H9 (cell line): ENCODE results near the gene PGAM1. TPM values are rescaled to one million over a fixed set of nuclear protein-coding genes. Genes with fewer than 3 reads are reported as not detected.

Experiments
- DNase-seq: peaks from one replicate; pipeline ENCODE4 v3.0.0-alpha.2; 2017
- H2AFZ ChIP-seq: one replicate; pipeline ENCODE4 v1.6.1; 2013; ENCODE audit warnings: mild to moderate bottlenecking, low read length, control low read depth, moderate library complexity
- H2AK5ac ChIP-seq: 2 replicates; pipeline ENCODE4 v1.6.1; 2013; ENCODE audit warnings: low read length, control low read depth, mixed read lengths; ENCODE audit not compliant: insufficient read length
- H2BK120ac ChIP-seq: one replicate; pipeline ENCODE4 v1.6.1; 2013; ENCODE audit warnings: low read depth, mild to moderate bottlenecking, low read length, control low read depth, inconsistent platforms; ENCODE audit not compliant: poor library complexity, severe bottlenecking
- H2BK12ac ChIP-seq: 2 replicates; pipeline ENCODE4 v1.6.1; 2013; ENCODE audit warnings: low read length, control low read depth, mixed read lengths, low read depth; ENCODE audit not compliant: insufficient read length
- H2BK15ac ChIP-seq: 2 replicates; pipeline ENCODE4 v1.6.1; 2013; ENCODE audit warnings: low read depth, low read length, control low read depth
- H2BK20ac ChIP-seq: one replicate; pipeline ENCODE4 v1.6.1; 2013; ENCODE audit warnings: low read depth, mild to moderate bottlenecking, low read length, control low read depth, inconsistent platforms; ENCODE audit not compliant: poor library complexity, severe bottlenecking
- H2BK5ac ChIP-seq: 2 replicates; pipeline ENCODE4 v1.6.1; 2013; ENCODE audit warnings: low read length, control low read depth, mixed read lengths; ENCODE audit not compliant: insufficient read length
- H3K14ac ChIP-seq: 2 replicates; pipeline ENCODE4 v1.6.1; 2013; ENCODE audit warnings: low read length, control low read depth; ENCODE audit not compliant: insufficient read depth
- H3K18ac ChIP-seq: 2 replicates; pipeline ENCODE4 v1.6.1; 2013; ENCODE audit warnings: low read depth, mild to moderate bottlenecking, mixed read lengths, low read length, control low read depth; ENCODE audit not compliant: insufficient read length
- H3K23ac ChIP-seq: 2 replicates; pipeline ENCODE4 v1.6.1; 2013; ENCODE audit warnings: low read length, control low read depth, mixed read lengths, low read depth; ENCODE audit not compliant: insufficient read length
- H3K23me2 ChIP-seq: 2 replicates; pipeline ENCODE4 v1.6.1; 2013; ENCODE audit warnings: low read depth, mild to moderate bottlenecking, mixed read lengths, low read length, control low read depth; ENCODE audit not compliant: insufficient read length, poor library complexity, severe bottlenecking
- H3K27ac ChIP-seq: 2 replicates; pipeline ENCODE4 v1.5.1; 2013; ENCODE audit warnings: low read length, control low read depth, mixed read lengths, low read depth; ENCODE audit not compliant: insufficient read length
- H3K27me3 ChIP-seq: 2 replicates; pipeline ENCODE4 v1.6.1; 2013; ENCODE audit warnings: low read length, control low read depth, inconsistent platforms; ENCODE audit not compliant: insufficient read depth
- H3K4ac ChIP-seq: 2 replicates; pipeline ENCODE4 v1.6.1; 2013; ENCODE audit warnings: low read depth, mild to moderate bottlenecking, control low read depth, inconsistent platforms, low read length, moderate library complexity
- H3K4me1 ChIP-seq: 2 replicates; pipeline ENCODE4 v1.6.1; 2013; ENCODE audit warnings: low read length, control low read depth, inconsistent platforms; ENCODE audit not compliant: insufficient read depth
- H3K4me2 ChIP-seq: 2 replicates; pipeline ENCODE4 v1.6.1; 2013; ENCODE audit warnings: low read length, control low read depth, mixed read lengths; ENCODE audit not compliant: insufficient read length, insufficient read depth
- H3K56ac ChIP-seq: 2 replicates; pipeline ENCODE4 v1.6.1; 2013; ENCODE audit warnings: low read depth, mild to moderate bottlenecking, mixed read lengths, low read length, control low read depth; ENCODE audit not compliant: insufficient read length
- H3K79me1 ChIP-seq: 2 replicates; pipeline ENCODE4 v1.6.1; 2013; ENCODE audit warnings: low read depth, mild to moderate bottlenecking, moderate library complexity, low read length, control low read depth, inconsistent platforms; ENCODE audit not compliant: insufficient read depth, poor library complexity, severe bottlenecking
- H3K79me2 ChIP-seq: 2 replicates; pipeline ENCODE4 v1.6.1; 2013; ENCODE audit warnings: low read length, control low read depth, inconsistent platforms; ENCODE audit not compliant: insufficient read depth
- H3K9ac ChIP-seq: 2 replicates; pipeline ENCODE4 v1.6.1; 2013; ENCODE audit warnings: low read length, control low read depth, mixed read lengths; ENCODE audit not compliant: insufficient read length; ENCODE audit errors: extremely low read depth
- H3K9me3 ChIP-seq: one replicate; pipeline ENCODE4 v1.6.1; 2013; ENCODE audit warnings: low read depth, low read length, inconsistent platforms; ENCODE audit not compliant: control insufficient read depth
- H3T11ph ChIP-seq: one replicate; pipeline ENCODE4 v1.6.1; 2013; ENCODE audit warnings: mild to moderate bottlenecking, low read length, control low read depth, inconsistent platforms
- H4K20me1 ChIP-seq: one replicate; pipeline ENCODE4 v1.6.1; 2013; ENCODE audit not compliant: control insufficient read depth, insufficient read length, insufficient read depth
- H4K5ac ChIP-seq: 2 replicates; pipeline ENCODE4 v1.6.1; 2013; ENCODE audit warnings: low read depth, mild to moderate bottlenecking, mixed read lengths, low read length, control low read depth; ENCODE audit not compliant: insufficient read length
- H4K8ac ChIP-seq: replicated peaks from 2 replicates; pipeline ENCODE4 v1.6.1; 2013; ENCODE audit warnings: low read length, control low read depth, mixed read lengths, low read depth; ENCODE audit not compliant: insufficient read length
- H4K91ac ChIP-seq: 2 replicates; pipeline ENCODE4 v1.6.1; 2013; ENCODE audit warnings: low read depth, mild to moderate bottlenecking, moderate library complexity, mixed read lengths, low read length, control low read depth; ENCODE audit not compliant: insufficient read length
- H3K27ac Mint-ChIP-seq, 3 experiments: 2 replicates in 2 of 3; 3 replicates in 1 of 3; pipeline ENCODE4 v1.8.0; 2020 to 2021; ENCODE audit warnings: mixed read lengths in 3 of 3, mild to moderate bottlenecking in 1 of 3, moderate library complexity in 1 of 3
- H3K27me3 Mint-ChIP-seq: 2 replicates; pipeline ENCODE4 v1.8.0; 2021; ENCODE audit warnings: low read depth, mild to moderate bottlenecking, moderate library complexity, mixed read lengths
- H3K36me3 Mint-ChIP-seq, 3 experiments: 2 replicates in 2 of 3; 3 replicates in 1 of 3; pipeline ENCODE4 v1.8.0; 2020 to 2021; ENCODE audit warnings: low read depth in 3 of 3, mixed read lengths in 3 of 3; ENCODE audit not compliant: insufficient read depth in 1 of 3
- H3K4me1 Mint-ChIP-seq, 2 experiments: 2 replicates each; pipeline ENCODE4 v1.8.0; 2020; ENCODE audit warnings: mixed read lengths in 2 of 2
- H3K4me3 Mint-ChIP-seq, 2 experiments: 2 replicates in 1 of 2; 3 replicates in 1 of 2; pipeline ENCODE4 v1.8.0; 2020 to 2021; ENCODE audit warnings: mild to moderate bottlenecking in 2 of 2, mixed read lengths in 2 of 2, moderate library complexity in 1 of 2
- H3K9me3 Mint-ChIP-seq, 2 experiments: 2 replicates in 1 of 2; 3 replicates in 1 of 2; pipeline ENCODE4 v1.8.0; 2020; ENCODE audit warnings: mild to moderate bottlenecking in 2 of 2, mixed read lengths in 2 of 2, moderate library complexity in 1 of 2
- CTCF ChIP-seq: fragments of 200-600 bp; sonication (generic); conservative IDR thresholded peaks from 3 replicates; pipeline ENCODE4 v1.8.0; 2021; ENCODE audit warnings: antibody characterized with exemption, mild to moderate bottlenecking
- WGBS: extraction: QIAGEN DNeasy Blood & Tissue Kit; methylation state at CpG from one replicate; pipeline ENCODE4 v1.1.7; 2013; ENCODE audit warnings: missing lambda C conversion rate, low lambda C conversion rate, mixed read lengths; ENCODE audit not compliant: insufficient read length; ENCODE audit errors: extremely low coverage; 5-methylcytosine and 5-hydroxymethylcytosine counted together
- total RNA-seq: library from RNA; stranded (reverse); gene quantifications from 2 replicates; pipeline ENCODE4 v1.2.1, GENCODE V29; 2021

The PGAM1 gene
- total RNA-seq, 1 experiment from 2014 or later: 932 TPM

GRCh38 chr10:97445722-97446639, 20.0 kb downstream of the PGAM1 start, which contains the start of the genes EXOSC1 and ZDHHC16:
TSS of gene EXOSC1 (minus strand) at chr10:97446006. CDS start at chr10:97445985, 21 bp downstream.
TSS of gene ZDHHC16 (plus strand) at chr10:97446175. CDS start at chr10:97451676, 5,501 bp downstream.
- Mint-ChIP-seq H3K36me3 (peaks cover 16 to 34% (median 28%) of the 10 kb centered on the region in 3 experiments), H3K27ac (peak within 1 kb of the TSS; percentile 55 to 99 (median 96); a peak in 6 of 7 replicates), H3K9me3 (no peaks in the 10 kb centered on the region), H3K4me1 (peaks cover 16 to 21% of the 10 kb centered on the region in 2 experiments), H3K27me3 (0 out of 2 replicates have a peak, but pooled peaks cover 2% of the 10 kb centered on the region), H3K4me3 (peak within 1 kb of the TSS; percentile 98 to 99)
- no peak within 1 kb of the TSS for H2BK20ac ChIP-seq
- no peak within 1 kb of the TSS for H3K27ac ChIP-seq
- H3K27me3 ChIP-seq: no peaks in the 10 kb centered on the region; the same call in 1 of the 2 replicates
- peaks cover 12% of the 10 kb centered on the region for H3K23me2 ChIP-seq
- no peak within 1 kb of the TSS for H4K91ac ChIP-seq
- WGBS: no CpG with 5 or more reads among the region's 66 CpGs
- no peak within 1 kb of the TSS for H3K56ac ChIP-seq
- H4K20me1 ChIP-seq: no peaks in the 10 kb centered on the region
- H2BK15ac ChIP-seq: no peak within 1 kb of the TSS
- no peak within 1 kb of the TSS for H2BK5ac ChIP-seq
- no peak within 1 kb of the TSS for H4K5ac ChIP-seq
- H3K9me3 ChIP-seq: no peaks in the 10 kb centered on the region
- no peak within 1 kb of the TSS for H2AFZ ChIP-seq
- no peak within 1 kb of the TSS for H2AK5ac ChIP-seq
- H2BK120ac ChIP-seq: no peak within 1 kb of the TSS
- peak within 1 kb of the TSS; percentile 91 for H3K14ac ChIP-seq
- no peak within 1 kb of the TSS for H4K8ac ChIP-seq
- no peak within 1 kb of the TSS for H3K23ac ChIP-seq
- H3K79me2 ChIP-seq: peaks cover 12% of the 10 kb centered on the region; the same call in 1 of the 2 replicates
- peaks cover 3% of the 10 kb centered on the region for H3K4me1 ChIP-seq
- peak; percentile 24; the same call in 1 of the 3 replicates for TF ChIP-seq CTCF
- H3K18ac ChIP-seq: peak within 1 kb of the TSS; percentile 76
- no peak within 1 kb of the TSS for H2BK12ac ChIP-seq
- peak within 1 kb of the TSS; percentile 96 for H3K4me2 ChIP-seq
- peaks cover 3% of the 10 kb centered on the region for H3K79me1 ChIP-seq
- peak within 1 kb of the TSS; percentile 77 for H3K9ac ChIP-seq
- peak; percentile 97 for DNase-seq
- no peak within 1 kb of the TSS for H3K4ac ChIP-seq
- H3T11ph ChIP-seq: no peak within 1 kb of the TSS
